Colonic mucosa (tissue), 4 donors: Measurements from ENCODE around the gene IPP. TPM values are rescaled to one million over a fixed set of nuclear protein-coding genes. Genes with fewer than 3 reads are reported as not detected.

ENCODE experiments used
- DNase-seq: peaks from one replicate; pipeline ENCODE4 v3.0.0-alpha.2; 2020
- H3K27ac ChIP-seq: fragments of 200-600 bp; one replicate; pipeline ENCODE4 v1.8.0; 2021
- H3K27me3 ChIP-seq: fragments of 200-600 bp; one replicate; pipeline ENCODE4 v1.8.0; 2021
- H3K36me3 ChIP-seq: fragments of 200-600 bp; one replicate; pipeline ENCODE4 v1.8.0; 2021
- H3K4me1 ChIP-seq: fragments of 200-600 bp; one replicate; pipeline ENCODE4 v1.8.0; 2021; ENCODE audit warnings: mild to moderate bottlenecking
- H3K4me3 ChIP-seq: fragments of 200-600 bp; one replicate; pipeline ENCODE4 v1.8.0; 2021
- H3K9ac ChIP-seq, 2 donors: one replicate each; pipeline ENCODE4 v1.7.0; 2013; ENCODE audit warnings: control low read depth in 2 of 2, low read depth in 2 of 2, low read length in 2 of 2
- H3K9me3 ChIP-seq: fragments of 200-600 bp; one replicate; pipeline ENCODE4 v1.8.0; 2021
- intact Hi-C: fragments of 100-400 bp; cut with DNase I; formaldehyde crosslinking; loops from one replicate; pipeline ENCODE4 v1.14.1; 2022
- total RNA-seq, 2 donors: library from RNA; stranded (reverse); fragmentation: NEBNext Ultra II Directional in 1 of 2; extraction: Animal tissue kit (Norgen Biotek cat#: 25700) in 1 of 2; gene quantifications; one replicate each; pipeline ENCODE4 v1.2.1, GENCODE V29; 2021
- TF ChIP-seq, protein P1 (sequence below): fragments of 200-600 bp; IDR thresholded peaks from one replicate; pipeline ENCODE4 v1.8.0; 2022; ENCODE audit warnings: antibody characterized with exemption, mild to moderate bottlenecking
- donor health status: healthy.
- donor health status: DM: no; HTN: no; CAD: no.
- donor health status: DM: no; HTN: no; CAD: no.

The IPP gene
- total RNA-seq, 2 donors from 2014 or later, result 17.7 to 19.2 TPM

DNA sequence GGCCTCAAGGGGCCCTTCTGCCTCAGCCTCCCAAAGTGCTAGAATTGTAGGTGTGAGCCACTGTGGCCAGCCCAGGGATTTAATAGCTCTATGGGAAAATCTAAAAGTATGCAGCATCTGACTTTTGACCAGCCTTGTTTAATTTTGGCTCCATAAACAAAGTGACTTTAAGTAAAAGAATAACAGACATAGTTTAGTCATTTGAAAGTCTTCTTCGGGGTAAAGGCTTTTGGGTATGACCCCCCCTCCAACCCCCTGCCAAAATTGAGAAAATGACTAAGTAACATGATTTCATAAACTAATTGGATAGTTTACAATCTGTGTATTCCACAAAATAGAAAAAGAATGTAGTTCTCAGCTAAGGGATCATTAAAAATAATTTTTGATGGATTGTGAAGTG is 81.1 kb downstream of the IPP start:
- Histone ChIP-seq H3K27ac (no peak overlapping the region), H3K4me3 (no peak overlapping the region), H3K27me3 (no peaks in the 10 kb centered on the region), H3K4me1 (peaks cover 11% of the 10 kb centered on the region), H3K36me3 (no peaks in the 10 kb centered on the region), H3K9me3 (no peaks in the 10 kb centered on the region), H3K9ac (no peak overlapping the region)
- DNase-seq, result no peak
- TF ChIP-seq, protein P1, sequence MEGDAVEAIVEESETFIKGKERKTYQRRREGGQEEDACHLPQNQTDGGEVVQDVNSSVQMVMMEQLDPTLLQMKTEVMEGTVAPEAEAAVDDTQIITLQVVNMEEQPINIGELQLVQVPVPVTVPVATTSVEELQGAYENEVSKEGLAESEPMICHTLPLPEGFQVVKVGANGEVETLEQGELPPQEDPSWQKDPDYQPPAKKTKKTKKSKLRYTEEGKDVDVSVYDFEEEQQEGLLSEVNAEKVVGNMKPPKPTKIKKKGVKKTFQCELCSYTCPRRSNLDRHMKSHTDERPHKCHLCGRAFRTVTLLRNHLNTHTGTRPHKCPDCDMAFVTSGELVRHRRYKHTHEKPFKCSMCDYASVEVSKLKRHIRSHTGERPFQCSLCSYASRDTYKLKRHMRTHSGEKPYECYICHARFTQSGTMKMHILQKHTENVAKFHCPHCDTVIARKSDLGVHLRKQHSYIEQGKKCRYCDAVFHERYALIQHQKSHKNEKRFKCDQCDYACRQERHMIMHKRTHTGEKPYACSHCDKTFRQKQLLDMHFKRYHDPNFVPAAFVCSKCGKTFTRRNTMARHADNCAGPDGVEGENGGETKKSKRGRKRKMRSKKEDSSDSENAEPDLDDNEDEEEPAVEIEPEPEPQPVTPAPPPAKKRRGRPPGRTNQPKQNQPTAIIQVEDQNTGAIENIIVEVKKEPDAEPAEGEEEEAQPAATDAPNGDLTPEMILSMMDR, result no peak
- intact Hi-C loops, result no loop called here

DNA sequence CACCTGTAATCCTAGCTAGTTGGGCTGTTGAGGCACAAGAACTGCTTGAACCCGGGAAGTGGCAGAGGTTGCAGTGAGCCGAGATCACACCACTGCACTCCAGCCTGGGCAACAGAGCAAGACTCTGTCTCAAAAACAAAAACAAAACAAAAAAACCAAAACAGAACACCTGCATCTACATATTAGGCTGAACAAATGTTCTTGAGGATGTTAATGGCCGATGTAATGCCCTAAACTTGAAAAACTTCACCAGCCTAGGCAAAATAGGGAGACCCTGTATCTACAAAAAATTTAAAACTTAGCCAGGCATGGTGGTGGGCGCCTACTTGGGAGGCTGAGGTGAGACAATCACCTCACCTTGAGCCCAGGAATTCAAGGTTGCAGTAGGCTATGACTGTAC is 81.9 kb downstream of the IPP start:
- no peak overlapping the region for H3K27ac ChIP-seq
- H3K4me1 ChIP-seq, result peaks cover 6% of the 10 kb centered on the region
- intact Hi-C loops, result no loop called here
- H3K9ac ChIP-seq, result no peak overlapping the region
- no peaks in the 10 kb centered on the region for H3K27me3 ChIP-seq
- DNase-seq, result no peak
- TF ChIP-seq, protein P1, result no peak
- H3K36me3 ChIP-seq, result no peaks in the 10 kb centered on the region
- H3K4me3 ChIP-seq, result no peak overlapping the region
- no peaks in the 10 kb centered on the region for H3K9me3 ChIP-seq

DNA sequence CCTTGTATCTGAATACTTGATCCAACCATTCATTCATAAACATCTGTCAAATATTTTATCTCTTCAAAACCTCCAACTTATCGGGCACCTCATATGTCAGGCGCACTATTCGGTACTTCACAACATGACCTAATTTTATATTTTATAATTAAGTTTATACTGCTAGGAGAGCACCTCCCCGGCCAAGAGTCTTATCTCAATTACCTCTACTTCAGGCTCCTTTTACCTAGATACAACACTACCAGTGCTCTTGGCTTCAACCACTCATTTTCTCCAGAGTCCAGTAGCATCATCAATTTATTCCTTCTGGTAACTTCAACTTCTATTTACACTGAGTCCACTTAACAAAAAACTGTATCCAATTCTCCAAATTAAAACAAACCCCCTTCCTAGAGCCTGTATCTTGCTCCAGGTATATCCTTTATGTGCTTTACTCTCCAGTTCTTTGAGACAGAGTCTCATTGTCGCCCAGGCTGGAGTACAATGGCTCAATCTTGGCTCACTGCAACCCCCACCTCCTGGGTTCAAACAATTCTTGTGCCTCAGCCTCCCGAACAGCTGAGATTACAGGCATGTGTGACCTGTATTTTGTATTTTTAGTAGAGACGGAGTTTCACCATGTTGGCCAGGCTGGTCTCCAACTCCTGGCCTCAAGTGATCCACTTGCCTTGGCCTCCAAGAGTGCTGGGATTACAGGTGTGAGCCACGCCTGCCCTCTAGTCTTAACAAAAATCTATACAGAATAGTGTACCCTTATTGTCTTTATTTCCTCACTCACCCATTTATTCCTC is 82.9 kb downstream of the IPP start:
- Histone ChIP-seq H3K27ac (no peak overlapping the region), H3K27me3 (no peaks in the 10 kb centered on the region), H3K9me3 (no peaks in the 10 kb centered on the region), H3K36me3 (no peaks in the 10 kb centered on the region), H3K9ac (no peak overlapping the region), H3K4me3 (no peak overlapping the region), H3K4me1 (peaks cover 6% of the 10 kb centered on the region)
- DNase-seq, result no peak
- TF ChIP-seq, protein P1, result no peak
- intact Hi-C loops, result no loop called here

DNA sequence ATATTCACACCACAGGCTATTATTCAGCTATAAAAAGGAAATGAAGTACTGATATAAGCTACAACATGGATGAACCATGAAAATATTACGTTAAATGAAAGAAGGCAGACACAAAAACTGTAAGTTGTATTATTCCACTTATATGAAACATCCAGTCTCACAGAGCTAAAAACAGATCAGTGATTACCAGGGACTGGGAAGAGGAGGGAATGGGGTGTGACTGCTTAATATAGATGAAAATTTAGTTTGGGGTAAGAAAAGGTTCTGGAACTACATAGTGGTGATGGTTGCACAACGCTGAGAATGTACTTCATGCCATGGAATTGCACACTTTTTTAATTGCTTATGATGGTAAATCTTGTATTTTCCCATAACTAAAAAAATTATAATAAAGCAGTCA is 83.6 kb downstream of the IPP start:
- Histone ChIP-seq H3K9me3 (no peaks in the 10 kb centered on the region), H3K4me3 (no peak overlapping the region), H3K36me3 (no peaks in the 10 kb centered on the region), H3K27ac (no peak overlapping the region), H3K4me1 (peaks cover 6% of the 10 kb centered on the region), H3K9ac (no peak overlapping the region), H3K27me3 (no peaks in the 10 kb centered on the region)
- TF ChIP-seq, protein P1, result no peak
- no peak for DNase-seq
- intact Hi-C loops, result no loop called here

DNA sequence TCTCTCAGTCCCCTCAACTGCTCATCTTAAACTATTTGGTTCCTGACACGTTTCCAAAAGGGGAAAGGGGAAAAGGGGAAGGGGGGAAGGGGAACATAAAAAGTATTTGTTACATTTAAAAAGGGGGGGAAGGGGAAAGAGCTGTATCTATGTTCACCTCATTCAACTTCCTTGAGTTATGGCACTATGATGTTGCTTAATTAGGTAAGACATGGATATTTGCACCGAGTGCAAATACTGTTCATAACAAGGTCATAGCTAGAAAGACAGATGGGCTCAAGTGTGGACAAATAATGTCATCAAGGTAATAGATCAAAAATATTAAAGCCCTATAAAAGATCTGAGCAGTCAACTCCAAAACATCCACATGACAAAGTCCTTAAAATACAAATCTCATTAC is 90.1 kb downstream of the IPP start:
- Histone ChIP-seq H3K27me3 (no peaks in the 10 kb centered on the region), H3K9ac (no peak overlapping the region), H3K27ac (no peak overlapping the region), H3K9me3 (no peaks in the 10 kb centered on the region), H3K4me1 (no peaks in the 10 kb centered on the region), H3K4me3 (no peak overlapping the region), H3K36me3 (peaks cover 15% of the 10 kb centered on the region)
- DNase-seq, result no peak
- TF ChIP-seq, protein P1, result no peak
- intact Hi-C loops, result no loop called here
